HEK293T (cell line): Measurements from ENCODE around the gene ADSL.

Source experiments
- BHLHE40 ChIP-seq: fragments of 450-650 bp; IDR thresholded peaks from 2 replicates; pipeline ENCODE4 v1.6.1; 2016; ENCODE audit warnings: mild to moderate bottlenecking, moderate library complexity, borderline replicate concordance
- CTBP1 ChIP-seq: fragments of 450-650 bp; IDR thresholded peaks from 2 replicates; pipeline ENCODE4 v1.6.1; 2016; ENCODE audit warnings: borderline replicate concordance
- ELF4 ChIP-seq: fragments of 450-650 bp; IDR thresholded peaks from 2 replicates; pipeline ENCODE4 v1.6.1; 2017; ENCODE audit warnings: antibody characterized with exemption
- FOXA1 ChIP-seq: fragments of 450-650 bp; IDR thresholded peaks from 2 replicates; pipeline ENCODE4 v1.6.1; 2016; ENCODE audit warnings: mild to moderate bottlenecking
- FOXM1 ChIP-seq: fragments of 450-650 bp; IDR thresholded peaks from 2 replicates; pipeline ENCODE4 v1.6.1; 2017; ENCODE audit warnings: mild to moderate bottlenecking, borderline replicate concordance
- HDGF ChIP-seq: fragments of 450-650 bp; IDR thresholded peaks from 2 replicates; pipeline ENCODE4 v1.6.1; 2017; ENCODE audit warnings: antibody characterized with exemption, borderline replicate concordance
- NFRKB ChIP-seq: fragments of 450-650 bp; IDR thresholded peaks from 2 replicates; pipeline ENCODE4 v1.6.1; 2016; ENCODE audit warnings: mild to moderate bottlenecking, moderate library complexity
- PKNOX1 ChIP-seq: fragments of 450-650 bp; IDR thresholded peaks from 2 replicates; pipeline ENCODE4 v1.6.1; 2016
- SP1 ChIP-seq: fragments of 450-650 bp; IDR thresholded peaks from 2 replicates; pipeline ENCODE4 v1.6.1; 2017
- TARDBP ChIP-seq: fragments of 450-650 bp; IDR thresholded peaks from 2 replicates; pipeline ENCODE4 v1.6.1; 2016
- ZNF384 ChIP-seq: fragments of 450-650 bp; IDR thresholded peaks from 2 replicates; pipeline ENCODE4 v1.6.1; 2016

GRCh38 chr22:40300884-40301672 is 45.2 kb upstream of the ADSL start:
- TF ChIP-seq BHLHE40 (no peak), PKNOX1 (no peak), SP1 (no peak), FOXA1 (no peak), FOXM1 (no peak), TARDBP (no peak), ZNF384 (no peak), ELF4 (no peak), NFRKB (no peak), CTBP1 (no peak), HDGF (no peak)
